ENCODE data around the gene MMP17. TPM values are rescaled to one million over a fixed set of nuclear protein-coding genes. Genes with fewer than 3 reads are reported as not detected.

MMP17 gene
- total RNA-seq, 1 donor from 2014 or later = 14.1 TPM

- Mint-ChIP-seq H3K36me3 (no peaks in the 10 kb centered on the region), H3K9me3 (no peaks in the 10 kb centered on the region), H3K4me1 (ENCODE audit: unreplicated experiment) (no peaks in the 10 kb centered on the region), H3K27me3 (no peaks in the 10 kb centered on the region), H3K4me3 (no peak overlapping the region), H3K27ac (no peak overlapping the region)
- TF ChIP-seq CTCF (conservative IDR thresholded peaks at IDR 0.05) = no peak
- DNase-seq (ENCODE audit: extremely low spot score, unreplicated experiment) = no peak
These were observed 21.7 kb downstream of the MMP17 start for GRCh38 chr12:131849700-131850553.

GRCh38 chr12:131850856-131851559 lies 22.8 kb downstream of the MMP17 start:
- TF ChIP-seq CTCF (conservative IDR thresholded peaks at IDR 0.05) = peak; percentile 66
- Mint-ChIP-seq H3K27ac (no peak overlapping the region), H3K9me3 (no peaks in the 10 kb centered on the region), H3K27me3 (peaks cover under 1% of the 10 kb centered on the region), H3K4me1 (ENCODE audit: unreplicated experiment) (no peaks in the 10 kb centered on the region), H3K36me3 (no peaks in the 10 kb centered on the region), H3K4me3 (no peak overlapping the region)
- DNase-seq (ENCODE audit: extremely low spot score, unreplicated experiment) = no peak

- H3K9me3 Mint-ChIP-seq = no peaks in the 10 kb centered on the region
- no peaks in the 10 kb centered on the region for H3K36me3 Mint-ChIP-seq
- no peaks in the 10 kb centered on the region for H3K4me1 Mint-ChIP-seq (ENCODE audit: unreplicated experiment)
- H3K27me3 Mint-ChIP-seq = peaks cover 5% of the 10 kb centered on the region
- no peak for TF ChIP-seq CTCF (conservative IDR thresholded peaks at IDR 0.05)
- no peak overlapping the region for H3K27ac Mint-ChIP-seq
- no peak for DNase-seq (ENCODE audit: extremely low spot score, unreplicated experiment)
- H3K4me3 Mint-ChIP-seq = no peak overlapping the region
These were observed 23.8 kb downstream of the MMP17 start for GRCh38 chr12:131851741-131852550.

GRCh38 chr12:131852551-131853299 lies 24.5 kb downstream of the MMP17 start:
- H3K4me1 Mint-ChIP-seq (ENCODE audit: unreplicated experiment) = no peaks in the 10 kb centered on the region
- no peaks in the 10 kb centered on the region for H3K36me3 Mint-ChIP-seq
- H3K27me3 Mint-ChIP-seq = peaks cover 5% of the 10 kb centered on the region
- H3K4me3 Mint-ChIP-seq = no peak overlapping the region
- no peaks in the 10 kb centered on the region for H3K9me3 Mint-ChIP-seq
- no peak for DNase-seq (ENCODE audit: extremely low spot score, unreplicated experiment)
- H3K27ac Mint-ChIP-seq = no peak overlapping the region
- TF ChIP-seq CTCF (conservative IDR thresholded peaks at IDR 0.05) = no peak

Data from type B pancreatic cell (in vitro differentiated cells).